GM21447 (cell line): ENCODE measurements around the gene EHMT2.
"Not testable (repeated sequence)": the region's sequence is repeated elsewhere in the genome, so short reads cannot be mapped to it uniquely, and the experiment has no call there.

ENCODE experiments used
- ATAC-seq: cut with Tn5 transposase; IDR thresholded peaks from one replicate; pipeline ENCODE4 v1.9.1; 2021; ENCODE audit not compliant: unreplicated experiment

The EHMT2 gene

GRCh38 chr6:31915756-31916155, 18.3 kb upstream of the EHMT2 start:
- no peak for ATAC-seq

- no peak for ATAC-seq
Observed at GRCh38 chr6:31915351-31915750, 17.9 kb upstream of the EHMT2 start.

- ATAC-seq: no peak
Observed at GRCh38 chr6:31911826-31912585, 14.5 kb upstream of the EHMT2 start.

- not testable (repeated sequence) for ATAC-seq
Observed at GRCh38 chr6:31909298-31909697, 11.8 kb upstream of the EHMT2 start.

GRCh38 chr6:31908791-31909190, 11.3 kb upstream of the EHMT2 start:
- peak; percentile 69 for ATAC-seq

- ATAC-seq: not testable (repeated sequence)
Observed at GRCh38 chr6:31908255-31908654, 10.8 kb upstream of the EHMT2 start.

GRCh38 chr6:31907158-31907813, 9.8 kb upstream of the EHMT2 start:
- no peak for ATAC-seq

GRCh38 chr6:31906727-31907126, 9.2 kb upstream of the EHMT2 start:
- not testable (repeated sequence) for ATAC-seq

GRCh38 chr6:31906122-31906521, 8.6 kb upstream of the EHMT2 start:
- no peak for ATAC-seq

- ATAC-seq: no peak
Observed at GRCh38 chr6:31905041-31905440, 7.5 kb upstream of the EHMT2 start.

GRCh38 chr6:31903957-31904356, 6.5 kb upstream of the EHMT2 start:
- no peak for ATAC-seq

- ATAC-seq: peak; percentile 38
Observed at GRCh38 chr6:31901953-31902643, 4.6 kb upstream of the EHMT2 start, which contains the start of gene ZBTB12. ZBTB12 (minus strand) TSS chr6:31902086; CDS start chr6:31901305, 781 bp downstream.

- ATAC-seq: peak; percentile 3
Observed at GRCh38 chr6:31901415-31901952, 4.0 kb upstream of the EHMT2 start.

GRCh38 chr6:31900917-31901414, 3.5 kb upstream of the EHMT2 start:
- ATAC-seq: no peak

GRCh38 chr6:31899882-31900722, 2.6 kb upstream of the EHMT2 start:
- ATAC-seq: no peak

GRCh38 chr6:31899215-31899614, 1.7 kb upstream of the EHMT2 start:
- ATAC-seq: no peak

- ATAC-seq: no peak
Observed at GRCh38 chr6:31898383-31899011, 999 bp upstream of the EHMT2 start.

- no peak for ATAC-seq
Observed at GRCh38 chr6:31896856-31897611, 464 bp downstream of the EHMT2 start.

GRCh38 chr6:31896493-31896855, 1.0 kb downstream of the EHMT2 start:
- ATAC-seq: no peak
